ENCODE data around the gene EFCAB13.
"Not testable (repeated sequence)": the region's sequence is repeated elsewhere in the genome, so short reads cannot be mapped to it uniquely, and the experiment has no call there.

- not testable (repeated sequence) for TF ChIP-seq POLR2A, POLR2AphosphoS5 (IDR thresholded peaks at IDR 0.05)
Observed at GRCh38 chr17:47466976-47467375, 143.2 kb downstream of the EFCAB13 start.

Data from upper lobe of left lung (tissue), 4 donors.